Ishikawa (cell line): Measurements from ENCODE around the gene NAV2.

Experiments
- CEBPB ChIP-seq: IDR thresholded peaks from 2 replicates; pipeline ENCODE4 v1.6.1; 2012
- CREB1 ChIP-seq: IDR thresholded peaks from 2 replicates; pipeline ENCODE4 v1.6.1; 2012; ENCODE audit warnings: low read depth
- EGR1 ChIP-seq: IDR thresholded peaks from 2 replicates; pipeline ENCODE4 v1.6.1; 2012
- EP300 ChIP-seq: IDR thresholded peaks from 2 replicates; pipeline ENCODE4 v1.6.1; 2012; ENCODE audit warnings: borderline replicate concordance
- FOXM1 ChIP-seq: IDR thresholded peaks from 2 replicates; pipeline ENCODE4 v1.6.1; 2012; ENCODE audit warnings: low read depth, borderline replicate concordance
- MAX ChIP-seq: IDR thresholded peaks from 2 replicates; pipeline ENCODE4 v1.6.1; 2012
- NFIC ChIP-seq: IDR thresholded peaks from 2 replicates; pipeline ENCODE4 v1.6.1; 2012
- RAD21 ChIP-seq: IDR thresholded peaks from 2 replicates; pipeline ENCODE4 v1.6.1; 2012; ENCODE audit warnings: low read depth
- REST ChIP-seq: IDR thresholded peaks from 2 replicates; pipeline ENCODE4 v1.6.1; 2012; ENCODE audit warnings: low read depth, mild to moderate bottlenecking
- TAF1 ChIP-seq: IDR thresholded peaks from 2 replicates; pipeline ENCODE4 v1.6.1; 2012; ENCODE audit warnings: low read depth, mild to moderate bottlenecking
- TCF12 ChIP-seq: IDR thresholded peaks from 2 replicates; pipeline ENCODE4 v1.6.1; 2012; ENCODE audit warnings: low read depth
- TEAD4 ChIP-seq: IDR thresholded peaks from 2 replicates; pipeline ENCODE4 v1.6.1; 2012
- USF1 ChIP-seq: IDR thresholded peaks from 2 replicates; pipeline ENCODE4 v1.6.1; 2012
- YY1 ChIP-seq: IDR thresholded peaks from 2 replicates; pipeline ENCODE4 v1.6.1; 2012; ENCODE audit warnings: low read depth

- no peak for TF ChIP-seq RAD21
- no peak for TF ChIP-seq FOXM1
- no peak for TF ChIP-seq TAF1
- no peak for TF ChIP-seq TCF12
- TF ChIP-seq CREB1: no peak
- TF ChIP-seq EGR1: no peak
- no peak for TF ChIP-seq EP300
- TF ChIP-seq REST: no peak
- no peak for TF ChIP-seq MAX
- TF ChIP-seq CEBPB: no peak
- TF ChIP-seq NFIC: no peak
- TF ChIP-seq USF1: no peak
- TF ChIP-seq YY1: no peak
- no peak for TF ChIP-seq TEAD4
Observed at GRCh38 chr11:20004866-20005265, 292.2 kb downstream of the NAV2 start.
